Spleen (tissue), 11 donors: ENCODE data around the gene HEATR1. TPM values are rescaled to one million over a fixed set of nuclear protein-coding genes. Genes with fewer than 3 reads are reported as not detected.

Source experiments
- DNase-seq: peaks from one replicate; pipeline ENCODE4 v3.0.0-alpha.2; 2020
- H3K27ac ChIP-seq, 8 donors: fragments of 200-600 bp; sonication (generic) in 7 of 8; 1 replicate in 4 of 8; 2 replicates in 4 of 8; pipeline versions ENCODE4 v1.5.0 to v1.8.0; 2016 to 2021; ENCODE audit warnings: inconsistent platforms in 4 of 8, mild to moderate bottlenecking in 4 of 8, moderate library complexity in 1 of 8
- H3K27me3 ChIP-seq, 7 donors: fragments of 200-600 bp; sonication (generic) in 6 of 7; replicated peaks in 1 of 7; 1 replicate in 4 of 7; 2 replicates in 3 of 7; pipeline versions ENCODE4 v1.5.0 to v1.8.0; 2016 to 2021; ENCODE audit warnings: inconsistent platforms in 3 of 7, mild to moderate bottlenecking in 1 of 7
- H3K36me3 ChIP-seq, 6 donors: fragments of 200-600 bp; sonication (generic) in 5 of 6; 1 replicate in 4 of 6; 2 replicates in 2 of 6; pipeline versions ENCODE4 v1.5.0 to v1.8.0; 2016 to 2021; ENCODE audit warnings: inconsistent platforms in 2 of 6
- H3K4me1 ChIP-seq, 6 donors: fragments of 200-600 bp; sonication (generic) in 5 of 6; 1 replicate in 3 of 6; 2 replicates in 3 of 6; pipeline versions ENCODE4 v1.5.0 to v1.8.0; 2016 to 2021; ENCODE audit warnings: inconsistent platforms in 3 of 6
- H3K4me3 ChIP-seq, 8 donors: fragments of 200-600 bp; sonication (generic) in 7 of 8; 1 replicate in 4 of 8; 2 replicates in 4 of 8; pipeline versions ENCODE4 v1.5.0 to v1.8.0; 2016 to 2021; ENCODE audit warnings: inconsistent platforms in 4 of 8, mild to moderate bottlenecking in 4 of 8, moderate library complexity in 2 of 8
- H3K9me3 ChIP-seq, 8 donors: fragments of 200-600 bp; sonication (generic) in 7 of 8; 1 replicate in 4 of 8; 2 replicates in 4 of 8; pipeline versions ENCODE4 v1.5.0 to v1.8.0; 2016 to 2021; ENCODE audit warnings: inconsistent platforms in 4 of 8
- CTCF ChIP-seq, 11 experiments: fragments of 200-600 bp in 7 of 11; fragments of 450-650 bp in 4 of 11; sonication (generic) in 4 of 11; IDR thresholded peaks in 8 of 11; conservative IDR thresholded peaks in 3 of 11; 1 replicate in 7 of 11; 2 replicates in 4 of 11; pipeline versions ENCODE4 v1.4.0 to v1.8.0; 2016 to 2021; ENCODE audit warnings: antibody characterized with exemption in 11 of 11, inconsistent platforms in 4 of 11, mild to moderate bottlenecking in 1 of 11
- POLR2A ChIP-seq, 3 donors: fragments of 450-650 bp; IDR thresholded peaks; one replicate each; pipeline ENCODE4 v1.5.1; 2017; ENCODE audit warnings: antibody characterized with exemption in 3 of 3, mild to moderate bottlenecking in 1 of 3
- POLR2AphosphoS5 ChIP-seq, 3 donors: sonication (generic); formaldehyde crosslinking; IDR thresholded peaks; one replicate each; pipeline ENCODE4 v1.5.1; 2017; ENCODE audit warnings: antibody characterized with exemption in 3 of 3
- WGBS, 5 donors: extraction: QIAGEN DNeasy Blood & Tissue Kit in 3 of 5; methylation state at CpG; one replicate each; pipeline versions ENCODE4 v1.1.5 to v1.1.7; 2013 to 2018; 5-methylcytosine and 5-hydroxymethylcytosine counted together
- intact Hi-C: fragments of 100-400 bp; cut with DNase I; formaldehyde crosslinking; loops from one replicate; pipeline ENCODE4 v1.15.0; 2023; ENCODE audit warnings: low total_unique reads
- polyA plus RNA-seq, 3 donors: library from polyadenylated mRNA; stranded (reverse); fragments of 200-250 nt; gene quantifications; one replicate each; pipeline ENCODE4 v1.2.1, GENCODE V29; 2013
- total RNA-seq, 7 donors: library from RNA; depleted of rRNA in 3 of 7; stranded (reverse); fragments of >200 nt in 3 of 7; fragmentation: NEBNext Ultra II Directional in 4 of 7; extraction: Animal tissue kit (Norgen Biotek cat#: 25700) in 4 of 7; gene quantifications; one replicate each; pipeline versions ENCODE4 v1.1.0 to v1.2.1, GENCODE V29; 2016 to 2021
- donor health status: healthy with polysubstance abuse.
- donor health status: DM: no; HTN: no; CAD: no; lungs with moderate emphysema.
- donor health status: DM: no; HTN: no; CAD: no.
- donor health status: Bipolar disorder and iron deficiency.
- donor health status: healthy.
- donor health status: DM: no; HTN: no; CAD: no.
- donor health status: DM: yes; HTN: yes; CAD: no.

Gene HEATR1
- total and polyA plus RNA-seq, 10 donors: 5.0 to 51.4 (median 34.6) TPM

- no peak for DNase-seq
- Histone ChIP-seq H3K9me3 (no peaks in the 10 kb centered on the region), H3K27ac (peak overlapping the region in 1 of 8 donors; percentile 21), H3K4me1 (peaks cover 0 to 20% (median 9%) of the 10 kb centered on the region in 6 donors), H3K36me3 (peaks cover 8 to 98% (median 92%) of the 10 kb centered on the region in 6 donors), H3K4me3 (no peak overlapping the region), H3K27me3 (no peaks in the 10 kb centered on the region)
- intact Hi-C loops: no loop called here
- TF ChIP-seq POLR2AphosphoS5 (IDR thresholded peaks at IDR 0.05) (no peak), POLR2A (IDR thresholded peaks at IDR 0.05) (no peak), CTCF (IDR thresholded peaks at IDR 0.05 in 8 of 11, conservative IDR thresholded peaks at IDR 0.05 in 3 of 11) (no peak)
- WGBS, 5 donors: 88 to 94% (median 90%) methylated on average over 4 of the region's 4 CpGs
These were observed 63.4 kb downstream of the HEATR1 start for GRCh38 chr1:236540813-236541465.

GRCh38 chr1:236536540-236536939 lies 67.8 kb downstream of the HEATR1 start:
- TF ChIP-seq POLR2AphosphoS5 (IDR thresholded peaks at IDR 0.05): no peak
- no peak for TF ChIP-seq CTCF (IDR thresholded peaks at IDR 0.05 in 8 of 11, conservative IDR thresholded peaks at IDR 0.05 in 3 of 11)
- no peak for TF ChIP-seq POLR2A (IDR thresholded peaks at IDR 0.05)
- H3K9me3 ChIP-seq: no peaks in the 10 kb centered on the region
- no peaks in the 10 kb centered on the region for H3K27me3 ChIP-seq
- no peak overlapping the region for H3K27ac ChIP-seq
- DNase-seq: no peak
- WGBS, 5 donors: 71 to 84% (median 79%) methylated on average over 5 of the region's 5 CpGs
- intact Hi-C loops: no loop called here
- peaks cover 0 to 48% (median 18%) of the 10 kb centered on the region in 6 donors for H3K4me1 ChIP-seq
- peaks cover 2 to 88% (median 65%) of the 10 kb centered on the region in 6 donors for H3K36me3 ChIP-seq
- no peak overlapping the region for H3K4me3 ChIP-seq

GRCh38 chr1:236535662-236536161 lies 68.6 kb downstream of the HEATR1 start:
- intact Hi-C loops: no loop called here
- WGBS, 5 donors: 91 to 95% (median 94%) methylated on average over 6 of the region's 6 CpGs

More at GRCh38 chr1:236535662-236536161, 68.6 kb downstream of the HEATR1 start:
- Histone ChIP-seq H3K4me3 (no peak overlapping the region), H3K27ac (no peak overlapping the region), H3K9me3 (no peaks in the 10 kb centered on the region), H3K4me1 (peaks cover 0 to 56% (median 25%) of the 10 kb centered on the region in 6 donors), H3K27me3 (no peaks in the 10 kb centered on the region), H3K36me3 (peaks cover 2 to 86% (median 56%) of the 10 kb centered on the region in 6 donors)
- TF ChIP-seq POLR2AphosphoS5 (IDR thresholded peaks at IDR 0.05) (no peak), CTCF (IDR thresholded peaks at IDR 0.05 in 8 of 11, conservative IDR thresholded peaks at IDR 0.05 in 3 of 11) (no peak), POLR2A (IDR thresholded peaks at IDR 0.05) (no peak)
- no peak for DNase-seq
